Loucy (cell line): ENCODE results near the gene CALML3.

Experiments
- CTCF ChIP-seq: fragments of 200-600 bp; sonication (generic); conservative IDR thresholded peaks from 2 replicates; pipeline ENCODE4 v1.5.1; 2014; ENCODE audit warnings: mild to moderate bottlenecking, antibody characterized with exemption, low read length
- EZH2phosphoT487 ChIP-seq: fragments of 200-600 bp; IDR thresholded peaks from 2 replicates; pipeline ENCODE4 v1.6.1; 2018; ENCODE audit warnings: antibody characterized with exemption, mild to moderate bottlenecking, moderate library complexity, borderline replicate concordance

GRCh38 chr10:5533098-5533731 is 8.5 kb downstream of the CALML3 start:
- TF ChIP-seq CTCF (no peak), EZH2phosphoT487 (no peak)
